NB4 (cell line): Measurements from ENCODE around the gene UTP20.

ENCODE experiments used
- MYC ChIP-seq: IDR thresholded peaks from 2 replicates; pipeline ENCODE4 v1.6.1; 2011; ENCODE audit warnings: low read depth, low read length
- POLR2A ChIP-seq: IDR thresholded peaks from 2 replicates; pipeline ENCODE4 v1.6.1; 2011; ENCODE audit warnings: mild to moderate bottlenecking; ENCODE audit not compliant: insufficient read length; ENCODE audit errors: extremely low read depth
- TF ChIP-seq, protein P1 (sequence below): IDR thresholded peaks from one replicate; pipeline ENCODE4 v1.5.1; 2012; ENCODE audit warnings: low read depth, low read length
- TF ChIP-seq, protein P2 (sequence below): IDR thresholded peaks from 2 replicates; pipeline ENCODE4 v1.6.1; 2011; ENCODE audit warnings: low read depth, low read length

DNA sequence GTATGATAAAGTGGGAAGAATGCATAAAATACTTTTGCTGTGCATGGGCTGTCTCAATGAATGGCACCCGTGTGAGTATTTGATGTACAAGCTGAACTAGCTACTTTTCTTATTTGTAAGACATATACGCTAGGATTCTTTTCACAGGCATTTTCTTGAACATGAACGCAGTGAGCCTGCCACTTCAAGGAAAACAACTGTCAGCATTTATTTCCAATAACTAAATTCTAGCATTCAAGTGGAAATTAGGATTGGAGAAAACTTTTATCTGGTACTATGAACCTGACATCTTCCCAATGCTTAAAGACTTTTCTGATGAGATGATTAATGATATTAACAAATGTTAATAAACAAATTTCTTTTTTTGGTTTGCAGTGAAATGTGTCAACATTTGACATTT lies 45.7 kb downstream of the UTP20 start:
- TF ChIP-seq, protein P1, sequence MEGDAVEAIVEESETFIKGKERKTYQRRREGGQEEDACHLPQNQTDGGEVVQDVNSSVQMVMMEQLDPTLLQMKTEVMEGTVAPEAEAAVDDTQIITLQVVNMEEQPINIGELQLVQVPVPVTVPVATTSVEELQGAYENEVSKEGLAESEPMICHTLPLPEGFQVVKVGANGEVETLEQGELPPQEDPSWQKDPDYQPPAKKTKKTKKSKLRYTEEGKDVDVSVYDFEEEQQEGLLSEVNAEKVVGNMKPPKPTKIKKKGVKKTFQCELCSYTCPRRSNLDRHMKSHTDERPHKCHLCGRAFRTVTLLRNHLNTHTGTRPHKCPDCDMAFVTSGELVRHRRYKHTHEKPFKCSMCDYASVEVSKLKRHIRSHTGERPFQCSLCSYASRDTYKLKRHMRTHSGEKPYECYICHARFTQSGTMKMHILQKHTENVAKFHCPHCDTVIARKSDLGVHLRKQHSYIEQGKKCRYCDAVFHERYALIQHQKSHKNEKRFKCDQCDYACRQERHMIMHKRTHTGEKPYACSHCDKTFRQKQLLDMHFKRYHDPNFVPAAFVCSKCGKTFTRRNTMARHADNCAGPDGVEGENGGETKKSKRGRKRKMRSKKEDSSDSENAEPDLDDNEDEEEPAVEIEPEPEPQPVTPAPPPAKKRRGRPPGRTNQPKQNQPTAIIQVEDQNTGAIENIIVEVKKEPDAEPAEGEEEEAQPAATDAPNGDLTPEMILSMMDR, result no peak
- TF ChIP-seq POLR2A (no peak), MYC (no peak)
- TF ChIP-seq, protein P2, sequence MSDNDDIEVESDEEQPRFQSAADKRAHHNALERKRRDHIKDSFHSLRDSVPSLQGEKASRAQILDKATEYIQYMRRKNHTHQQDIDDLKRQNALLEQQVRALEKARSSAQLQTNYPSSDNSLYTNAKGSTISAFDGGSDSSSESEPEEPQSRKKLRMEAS, result no peak
